ENCODE measurements around the gene TIGD6.

TIGD6 gene

GRCh38 chr5:150016537-150016936 is 16.1 kb upstream of the TIGD6 start:
- DNase-seq (ENCODE audit: low read depth), result no peak

- DNase-seq (ENCODE audit: low read depth), result no peak
Observed at GRCh38 chr5:150015415-150015814, 15.0 kb upstream of the TIGD6 start.

- no peak for DNase-seq (ENCODE audit: low read depth)
Observed at GRCh38 chr5:150014456-150014855, 14.0 kb upstream of the TIGD6 start.

- no peak for DNase-seq (ENCODE audit: low read depth)
Observed at GRCh38 chr5:150013931-150014330, 13.5 kb upstream of the TIGD6 start.

- DNase-seq (ENCODE audit: low read depth), result no peak
Observed at GRCh38 chr5:150009671-150010387, 9.4 kb upstream of the TIGD6 start.

- no peak for DNase-seq (ENCODE audit: low read depth)
Observed at GRCh38 chr5:150007050-150007449, 6.6 kb upstream of the TIGD6 start.

GRCh38 chr5:150006318-150006717 is 5.9 kb upstream of the TIGD6 start:
- no peak for DNase-seq (ENCODE audit: low read depth)

- peak; percentile 64 for DNase-seq (ENCODE audit: low read depth)
Observed at GRCh38 chr5:150001660-150002486, 1.4 kb upstream of the TIGD6 start.

GRCh38 chr5:150000990-150001659 is 671 bp upstream of the TIGD6 start:
- DNase-seq (ENCODE audit: low read depth), result no peak

GRCh38 chr5:149999866-150000255 is 593 bp downstream of the TIGD6 start:
- no peak for DNase-seq (ENCODE audit: low read depth)

GRCh38 chr5:149999359-149999758 is 1.1 kb downstream of the TIGD6 start:
- DNase-seq (ENCODE audit: low read depth), result no peak

- no peak for DNase-seq (ENCODE audit: low read depth)
Observed at GRCh38 chr5:149998281-149998680, 2.2 kb downstream of the TIGD6 start.

- DNase-seq (ENCODE audit: low read depth), result no peak
Observed at GRCh38 chr5:149996205-149996890, 4.1 kb downstream of the TIGD6 start.

- DNase-seq (ENCODE audit: low read depth), result no peak
Observed at GRCh38 chr5:149995385-149996204, 4.9 kb downstream of the TIGD6 start.

- DNase-seq (ENCODE audit: low read depth), result no peak
Observed at GRCh38 chr5:149993471-149993870, 7.0 kb downstream of the TIGD6 start.

GRCh38 chr5:149990518-149991376 is 9.7 kb downstream of the TIGD6 start:
- peak; percentile 46 for DNase-seq (ENCODE audit: low read depth)

GRCh38 chr5:149988126-149988525 is 12.3 kb downstream of the TIGD6 start:
- DNase-seq (ENCODE audit: low read depth), result no peak

- DNase-seq (ENCODE audit: low read depth), result no peak
Observed at GRCh38 chr5:149982505-149982904, 17.9 kb downstream of the TIGD6 start.

GRCh38 chr5:149981206-149981605 is 19.2 kb downstream of the TIGD6 start:
- DNase-seq (ENCODE audit: low read depth), result no peak

- no peak for DNase-seq (ENCODE audit: low read depth)
Observed at GRCh38 chr5:149979896-149980295, 20.6 kb downstream of the TIGD6 start.

All from stromal cell of bone marrow (primary cell).